ENCODE data around the gene PSMG4.

PSMG4 gene

GRCh38 chr6:3287976-3288707 lies 29.4 kb downstream of the PSMG4 start:
- DNase-seq (ENCODE audit: extremely low spot score), result no peak
- CTCF ChIA-PET, result interaction anchor here (0.6 kb wide), 1 partner anchor 49 kb away, joined by 3 read pairs; no protein-coding TSS in a partner anchor
- POLR2A ChIA-PET, result interaction anchor here (1.2 kb wide), 1 partner anchor 33 kb away, joined by 3 read pairs; no protein-coding TSS in a partner anchor
- TF ChIP-seq LEF1 (IDR thresholded peaks at IDR 0.05; ENCODE audit: borderline replicate concordance) (no peak), L3MBTL2 (conservative IDR thresholded peaks at IDR 0.05) (no peak), FOXK2 (IDR thresholded peaks at IDR 0.05) (no peak), ARNT (IDR thresholded peaks at IDR 0.05) (no peak), NFRKB (IDR thresholded peaks at IDR 0.05) (no peak), TARDBP (IDR thresholded peaks at IDR 0.05) (no peak), PKNOX1 (IDR thresholded peaks at IDR 0.05) (no peak), CTBP1 (IDR thresholded peaks at IDR 0.05; ENCODE audit: borderline replicate concordance) (no peak), FOXA1 (IDR thresholded peaks at IDR 0.05) (no peak), FOXM1 (IDR thresholded peaks at IDR 0.05; ENCODE audit: borderline replicate concordance) (no peak), ELF4 (IDR thresholded peaks at IDR 0.05) (no peak), HDGF (IDR thresholded peaks at IDR 0.05; ENCODE audit: borderline replicate concordance) (no peak), SUZ12 (IDR thresholded peaks at IDR 0.05) (no peak)

- no peak for DNase-seq (ENCODE audit: extremely low spot score)
- POLR2A ChIA-PET, result interaction anchor here (1.2 kb wide), 1 partner anchor 32 kb away, joined by 3 read pairs; no protein-coding TSS in a partner anchor
- CTCF ChIA-PET, result no interaction called here
- TF ChIP-seq ELF4 (IDR thresholded peaks at IDR 0.05) (no peak), FOXA1 (IDR thresholded peaks at IDR 0.05) (no peak), ZNF384 (IDR thresholded peaks at IDR 0.05) (no peak)
Measured at GRCh38 chr6:3288711-3289663, 30.2 kb downstream of the PSMG4 start.

- ChIA-PET POLR2A (no interaction called here), CTCF (no interaction called here)
- DNase-seq (ENCODE audit: extremely low spot score), result no peak
- no peak for TF ChIP-seq ARNT (IDR thresholded peaks at IDR 0.05)
- no peak for TF ChIP-seq FOXM1 (IDR thresholded peaks at IDR 0.05; ENCODE audit: borderline replicate concordance)
- no peak for TF ChIP-seq SUZ12 (IDR thresholded peaks at IDR 0.05)
- TF ChIP-seq HDGF (IDR thresholded peaks at IDR 0.05; ENCODE audit: borderline replicate concordance), result no peak
- TF ChIP-seq TARDBP (IDR thresholded peaks at IDR 0.05), result no peak
- TF ChIP-seq FOXK2 (IDR thresholded peaks at IDR 0.05), result no peak
- no peak for TF ChIP-seq ELF4 (IDR thresholded peaks at IDR 0.05)
- TF ChIP-seq L3MBTL2 (conservative IDR thresholded peaks at IDR 0.05), result no peak
Measured at GRCh38 chr6:3289664-3290055, 30.9 kb downstream of the PSMG4 start.

GRCh38 chr6:3290149-3290930 lies 31.6 kb downstream of the PSMG4 start:
- ChIA-PET CTCF (interaction anchor here (0.6 kb wide), 1 partner anchor 443 kb away, joined by 3 read pairs; no protein-coding TSS in a partner anchor), POLR2A (no interaction called here)
- DNase-seq (ENCODE audit: extremely low spot score), result no peak
- TF ChIP-seq ARNT (IDR thresholded peaks at IDR 0.05) (no peak), HDGF (IDR thresholded peaks at IDR 0.05; ENCODE audit: borderline replicate concordance) (no peak), ZNF384 (IDR thresholded peaks at IDR 0.05) (no peak), FOXK2 (IDR thresholded peaks at IDR 0.05) (no peak), BHLHE40 (IDR thresholded peaks at IDR 0.05; ENCODE audit: borderline replicate concordance) (no peak), PKNOX1 (IDR thresholded peaks at IDR 0.05) (no peak), FOXA1 (IDR thresholded peaks at IDR 0.05) (no peak), LEF1 (IDR thresholded peaks at IDR 0.05; ENCODE audit: borderline replicate concordance) (no peak), SUZ12 (IDR thresholded peaks at IDR 0.05) (no peak), FOXM1 (IDR thresholded peaks at IDR 0.05; ENCODE audit: borderline replicate concordance) (no peak), SP1 (IDR thresholded peaks at IDR 0.05) (no peak), TARDBP (IDR thresholded peaks at IDR 0.05) (no peak), ELF4 (IDR thresholded peaks at IDR 0.05) (no peak), CTBP1 (IDR thresholded peaks at IDR 0.05; ENCODE audit: borderline replicate concordance) (no peak)

GRCh38 chr6:3290931-3291211 lies 32.1 kb downstream of the PSMG4 start:
- TF ChIP-seq ELF4 (IDR thresholded peaks at IDR 0.05) (no peak), NFRKB (IDR thresholded peaks at IDR 0.05) (no peak), HDGF (IDR thresholded peaks at IDR 0.05; ENCODE audit: borderline replicate concordance) (no peak), ZNF384 (IDR thresholded peaks at IDR 0.05) (no peak), ARNT (IDR thresholded peaks at IDR 0.05) (no peak)
- no peak for DNase-seq (ENCODE audit: extremely low spot score)
- POLR2A ChIA-PET, result no interaction called here
- CTCF ChIA-PET, result interaction anchor here (0.6 kb wide), 1 partner anchor 442 kb away, joined by 3 read pairs; no protein-coding TSS in a partner anchor

GRCh38 chr6:3291346-3291745 lies 32.6 kb downstream of the PSMG4 start:
- ChIA-PET POLR2A (no interaction called here), CTCF (interaction anchor here (0.6 kb wide), 1 partner anchor 442 kb away, joined by 3 read pairs; no protein-coding TSS in a partner anchor)
- DNase-seq (ENCODE audit: extremely low spot score), result no peak
- TF ChIP-seq BHLHE40 (IDR thresholded peaks at IDR 0.05; ENCODE audit: borderline replicate concordance) (no peak), FOXK2 (IDR thresholded peaks at IDR 0.05) (no peak), TARDBP (IDR thresholded peaks at IDR 0.05) (no peak), NFRKB (IDR thresholded peaks at IDR 0.05) (no peak), ELF4 (IDR thresholded peaks at IDR 0.05) (no peak), FOXM1 (IDR thresholded peaks at IDR 0.05; ENCODE audit: borderline replicate concordance) (no peak), SP1 (IDR thresholded peaks at IDR 0.05) (no peak), FOXA1 (IDR thresholded peaks at IDR 0.05) (no peak), PKNOX1 (IDR thresholded peaks at IDR 0.05) (no peak), ZNF384 (IDR thresholded peaks at IDR 0.05) (no peak), ARNT (IDR thresholded peaks at IDR 0.05) (no peak), L3MBTL2 (conservative IDR thresholded peaks at IDR 0.05) (no peak), HDGF (IDR thresholded peaks at IDR 0.05; ENCODE audit: borderline replicate concordance) (no peak), SUZ12 (IDR thresholded peaks at IDR 0.05) (no peak), CTBP1 (IDR thresholded peaks at IDR 0.05; ENCODE audit: borderline replicate concordance) (no peak), LEF1 (IDR thresholded peaks at IDR 0.05; ENCODE audit: borderline replicate concordance) (no peak)
